Measurements from ENCODE around the gene ZNF438.

Gene ZNF438

GRCh38 chr10:30897547-30897946 lies 134.1 kb downstream of the ZNF438 start:
- H3K4me3 ChIP-seq (replicated peaks; ENCODE audit: low read depth, low read length), result no peak overlapping the region
- no peak for TF ChIP-seq CTCF (IDR thresholded peaks at IDR 0.05; ENCODE audit: low read depth, low read length, missing control alignments)
- no peak for DNase-seq (ENCODE audit: extremely low read depth, low read depth)

DNA sequence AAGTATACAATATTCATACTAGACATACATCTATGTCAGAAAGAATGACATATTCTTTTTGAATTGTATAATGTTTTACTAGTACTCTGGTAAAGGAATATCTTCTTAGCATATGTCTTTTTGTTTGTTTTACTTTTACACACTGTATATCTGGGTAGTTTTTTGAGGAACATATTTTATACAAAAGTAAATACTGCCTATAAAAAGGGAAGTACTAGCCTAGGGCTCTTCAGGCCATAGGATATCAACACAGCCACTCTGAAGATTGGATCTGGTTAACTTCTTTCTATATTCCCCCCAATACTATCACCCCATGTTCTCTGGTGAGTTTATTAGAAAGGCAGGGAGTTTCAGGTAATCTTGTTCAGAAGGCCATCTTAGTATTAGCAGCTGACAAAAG lies 134.6 kb downstream of the ZNF438 start:
- DNase-seq (ENCODE audit: extremely low read depth, low read depth), result no peak
- TF ChIP-seq CTCF (IDR thresholded peaks at IDR 0.05; ENCODE audit: low read depth, low read length, missing control alignments), result no peak
- H3K4me3 ChIP-seq (replicated peaks; ENCODE audit: low read depth, low read length), result no peak overlapping the region

- no peak overlapping the region for H3K4me3 ChIP-seq (replicated peaks; ENCODE audit: low read depth, low read length)
- no peak for DNase-seq (ENCODE audit: extremely low read depth, low read depth)
- TF ChIP-seq CTCF (IDR thresholded peaks at IDR 0.05; ENCODE audit: low read depth, low read length, missing control alignments), result no peak
These were observed 137.4 kb downstream of the ZNF438 start for GRCh38 chr10:30894221-30894620.

DNA sequence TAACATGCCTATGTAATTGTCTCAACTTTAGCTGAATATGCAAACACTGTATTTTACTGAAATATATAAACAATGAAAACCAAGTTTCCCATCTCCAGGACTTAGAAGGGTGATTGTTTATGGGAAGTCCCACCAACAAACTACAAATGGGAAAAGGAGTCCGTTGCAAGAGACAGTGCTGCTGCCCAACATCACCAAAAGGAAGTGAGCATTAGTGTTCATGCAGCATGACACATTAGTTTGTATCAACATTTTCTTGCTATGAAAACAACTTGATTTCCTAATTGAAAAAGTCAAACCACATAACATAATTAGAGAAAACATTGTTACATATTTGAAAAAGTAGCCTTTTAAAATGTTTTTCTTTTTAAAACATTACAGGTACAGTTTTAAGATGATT lies 138.5 kb downstream of the ZNF438 start:
- H3K4me3 ChIP-seq (replicated peaks; ENCODE audit: low read depth, low read length), result no peak overlapping the region
- no peak for TF ChIP-seq CTCF (IDR thresholded peaks at IDR 0.05; ENCODE audit: low read depth, low read length, missing control alignments)
- no peak for DNase-seq (ENCODE audit: extremely low read depth, low read depth)

DNA sequence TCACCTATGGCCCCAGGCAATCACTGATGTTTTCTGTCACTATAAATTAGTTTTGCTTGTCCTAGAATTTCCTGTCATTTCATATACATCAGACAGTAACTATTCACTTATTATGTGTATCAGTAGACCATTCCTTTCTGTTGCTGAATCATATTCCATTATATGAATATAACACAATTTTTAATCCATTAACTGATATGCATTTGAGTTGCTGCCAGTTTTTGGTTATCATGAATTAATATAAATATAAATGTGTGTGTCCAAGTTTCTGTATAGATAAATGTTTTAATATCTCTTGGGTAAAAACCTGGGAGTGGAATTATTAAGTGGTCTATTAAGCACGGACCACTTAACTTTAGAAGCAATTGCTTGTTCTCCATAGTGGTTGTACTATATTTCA lies 143.8 kb downstream of the ZNF438 start:
- no peak for DNase-seq (ENCODE audit: extremely low read depth, low read depth)
- no peak for TF ChIP-seq CTCF (IDR thresholded peaks at IDR 0.05; ENCODE audit: low read depth, low read length, missing control alignments)
- H3K4me3 ChIP-seq (replicated peaks; ENCODE audit: low read depth, low read length), result no peak overlapping the region

- TF ChIP-seq CTCF (IDR thresholded peaks at IDR 0.05; ENCODE audit: low read depth, low read length, missing control alignments), result no peak
- H3K4me3 ChIP-seq (replicated peaks; ENCODE audit: low read depth, low read length), result no peak overlapping the region
- DNase-seq (ENCODE audit: extremely low read depth, low read depth), result no peak
These were observed 146.2 kb downstream of the ZNF438 start for GRCh38 chr10:30885423-30885822.

DNA sequence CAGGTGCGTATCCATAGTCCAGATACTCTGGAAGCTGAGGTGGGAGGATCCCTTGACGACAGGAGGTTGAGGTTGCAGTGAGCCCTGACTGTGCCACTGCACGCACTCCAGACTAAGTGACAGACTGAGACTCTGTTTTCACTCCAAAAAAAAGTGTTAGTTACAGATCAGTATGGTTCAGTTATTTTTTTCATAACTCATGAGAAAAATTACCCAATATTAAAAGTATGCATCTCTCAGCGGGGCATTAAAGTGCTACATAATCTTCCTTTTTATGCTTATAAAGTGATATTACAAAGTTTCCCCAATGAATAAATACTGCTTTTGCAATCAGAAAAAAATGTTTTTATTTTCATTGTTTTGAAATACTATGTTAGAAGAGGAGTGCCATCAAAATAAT lies 147.9 kb downstream of the ZNF438 start:
- no peak for TF ChIP-seq CTCF (IDR thresholded peaks at IDR 0.05; ENCODE audit: low read depth, low read length, missing control alignments)
- no peak for DNase-seq (ENCODE audit: extremely low read depth, low read depth)
- H3K4me3 ChIP-seq (replicated peaks; ENCODE audit: low read depth, low read length), result no peak overlapping the region

Data from HFF-Myc (cell line).